GM10248 (cell line): ENCODE data around the gene ZNF304.
A peak's percentile ranks its signal among the peaks of the same experiment; 100 is the strongest.

Experiments used
- CTCF ChIA-PET: fragments of 300-600 bp; sonication (Branson Sonifier 250); formaldehyde crosslinking; extraction: SDS; loops from one replicate; lab custom pipeline; 2021; ENCODE audit warnings: antibody characterized with exemption; lab: Yijun Ruan, JAX
- POLR2A ChIA-PET: fragments of 350-650 bp; sonication (Branson Sonifier 250); formaldehyde crosslinking; extraction: SDS; loops from one replicate; lab custom pipeline; 2020; ENCODE audit warnings: antibody characterized with exemption; lab: Yijun Ruan, JAX
- DNase-seq: peaks from one replicate; pipeline ENCODE4 v3.0.0; 2012; ENCODE audit errors: extremely low spot score
- CTCF ChIP-seq: IDR thresholded peaks from 2 replicates; pipeline ENCODE4 v1.5.1; 2012; ENCODE audit warnings: mild to moderate bottlenecking, low read depth; ENCODE audit errors: extremely low read depth, missing control alignments, control extremely low read depth

Gene ZNF304

DNA sequence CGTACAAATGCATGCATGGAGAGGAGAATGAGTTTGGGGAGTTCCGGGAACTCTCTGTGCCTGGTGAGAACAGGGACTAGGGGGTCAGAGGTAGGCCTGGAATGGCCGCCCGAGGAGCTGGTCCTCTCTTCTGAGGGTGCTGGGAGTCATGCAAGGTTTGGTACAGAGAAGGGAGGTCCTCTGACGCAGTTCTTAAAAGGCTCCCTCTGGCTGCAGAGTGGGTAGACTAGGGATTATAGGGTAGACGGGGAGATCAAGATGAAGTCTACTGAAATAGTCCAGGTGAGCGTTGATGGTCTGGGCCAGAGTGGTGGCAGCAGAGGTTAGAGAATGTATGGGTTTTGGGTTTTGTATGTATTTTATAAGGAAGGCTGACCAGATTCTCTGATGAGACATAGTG lies 796 bp downstream of the ZNF304 start:
- CTCF ChIA-PET, result interaction anchor here (1.4 kb wide), 1 partner anchor 12 kb away, joined by 5 read pairs; no protein-coding TSS in a partner anchor
- POLR2A ChIA-PET, result no interaction called here
- no peak for TF ChIP-seq CTCF
- no peak for DNase-seq

- ChIA-PET CTCF (interaction anchor here (0.9 to 1.2 kb wide), 2 partner anchors 9 to 33 kb away, joined by 3 read pairs; partner anchors contain the start of gene ZNF548), POLR2A (no interaction called here)
- no peak for DNase-seq
- TF ChIP-seq CTCF, result no peak
Observed at GRCh38 chr19:57355916-57356315, 4.8 kb downstream of the ZNF304 start.

GRCh38 chr19:57357406-57357805 lies 6.3 kb downstream of the ZNF304 start:
- CTCF ChIA-PET, result no interaction called here
- TF ChIP-seq CTCF, result no peak
- POLR2A ChIA-PET, result no interaction called here

DNA sequence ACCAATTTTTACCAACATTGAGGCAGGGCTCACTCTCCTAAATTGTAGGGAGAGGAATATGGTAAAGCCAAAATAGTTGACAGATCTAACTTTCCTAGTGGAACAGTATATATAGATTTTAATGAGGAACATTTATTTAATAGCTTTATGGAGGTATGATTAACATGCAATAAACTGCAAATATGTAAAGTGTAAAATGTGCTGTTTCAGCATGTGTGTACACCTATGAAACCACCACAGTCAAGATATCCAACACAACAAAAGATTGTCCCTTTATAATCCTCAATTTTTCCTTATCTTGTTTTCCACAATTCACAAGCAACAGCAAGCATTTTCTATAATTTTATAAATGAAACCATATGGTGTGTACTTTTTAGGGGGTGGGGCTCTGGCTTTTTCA lies 8.2 kb downstream of the ZNF304 start:
- ChIA-PET POLR2A (no interaction called here), CTCF (no interaction called here)
- TF ChIP-seq CTCF, result no peak
- DNase-seq, result no peak

More at GRCh38 chr19:57357406-57357805, 6.3 kb downstream of the ZNF304 start:
- DNase-seq, result no peak

DNA sequence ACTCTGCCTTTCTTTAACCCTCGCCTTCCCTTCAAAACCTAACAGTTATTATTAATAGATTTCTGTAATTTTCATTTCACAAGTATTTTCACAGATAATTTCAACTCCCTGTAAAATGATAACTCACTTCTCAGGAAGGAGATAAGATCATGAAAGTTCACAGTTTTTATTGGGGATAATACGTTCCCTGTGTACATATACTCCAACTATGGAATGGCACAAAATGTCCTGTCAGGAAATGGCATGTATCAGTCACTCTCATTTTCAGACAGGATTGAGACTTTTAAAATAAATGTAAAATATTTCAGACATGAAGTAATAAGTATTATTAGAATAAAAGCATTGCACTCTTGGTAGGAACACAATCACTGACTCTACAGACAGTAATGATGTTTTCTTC lies 11.3 kb downstream of the ZNF304 start:
- no peak for TF ChIP-seq CTCF
- CTCF ChIA-PET, result interaction anchor here (1.1 to 1.7 kb wide), 2 partner anchors 12 to 76 kb away, joined by 3 to 6 read pairs; partner anchors contain the start of gene ZNF304
- no peak for DNase-seq
- POLR2A ChIA-PET, result interaction anchor here (0.6 to 0.8 kb wide), 2 partner anchors 49 to 59 kb away, joined by 3 to 5 read pairs; no protein-coding TSS in a partner anchor

DNA sequence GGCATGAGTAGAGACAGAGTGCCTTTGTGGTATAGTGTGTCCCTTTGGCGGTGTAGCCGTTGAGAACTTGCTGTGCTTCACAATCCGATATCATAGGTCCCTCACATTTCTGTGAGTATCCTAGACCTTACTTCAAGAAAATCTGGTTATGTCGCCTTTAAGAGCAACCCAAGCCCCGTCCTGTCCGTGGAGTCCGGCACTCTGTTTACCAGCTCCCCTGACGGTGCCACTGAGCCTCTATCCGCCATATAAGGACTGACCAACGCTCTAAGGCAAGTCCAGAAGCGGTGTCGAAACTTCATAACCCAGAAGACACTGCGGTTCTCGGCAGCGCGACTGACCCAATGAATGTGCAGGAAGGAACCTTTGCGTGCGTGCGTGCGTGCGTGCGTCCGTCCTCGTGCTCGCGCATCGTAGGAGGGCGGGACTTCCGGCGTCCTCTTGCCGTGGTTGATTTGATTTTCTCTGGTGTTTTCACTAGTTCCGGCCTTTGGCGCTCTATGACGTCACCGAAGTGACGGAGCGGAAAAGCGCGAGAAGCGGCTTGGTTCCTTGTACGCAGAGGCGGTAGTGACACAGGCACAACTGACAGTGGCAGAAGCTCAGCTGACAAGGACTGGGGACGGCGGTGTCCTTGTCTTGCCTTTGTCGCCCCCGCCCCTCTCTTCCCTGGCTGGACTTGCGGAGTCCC lies 12.1 kb downstream of the ZNF304 start, which contains the start of the genes TRAPPC2B and ZNF547:
Gene TRAPPC2B (plus strand): TSS at position 555 of the 691 bp plus-strand sequence. CDS start 1,283 bp downstream, outside the sequence.
Gene ZNF547 (plus strand): TSS at position 555 of the 691 bp plus-strand sequence. CDS start 5,005 bp downstream, outside the sequence.
- DNase-seq, result peak; percentile 96
- TF ChIP-seq CTCF, result no peak
- CTCF ChIA-PET, result interaction anchor here (0.8 to 1.7 kb wide), 4 partner anchors 9 to 75 kb away, joined by 3 to 6 read pairs (median 3); partner anchors contain the start of gene ZNF304
- POLR2A ChIA-PET, result interaction anchor here (0.8 kb wide), 1 partner anchor 59 kb away, joined by 5 read pairs; no protein-coding TSS in a partner anchor
